Measurements from ENCODE around the gene SPTBN1. TPM values are rescaled to one million over a fixed set of nuclear protein-coding genes. Genes with fewer than 3 reads are reported as not detected.
"Not testable (repeated sequence)": the region's sequence is repeated elsewhere in the genome, so short reads cannot be mapped to it uniquely, and the experiment has no call there.

The SPTBN1 gene
- total and polyA plus RNA-seq, 9 of the 15 experiments (the other 6 are each of a cell fraction or from before 2014, with no cell fraction given): 8.9 to 66.8 (median 31.4) TPM

GRCh38 chr2:54528311-54528955 lies 72.3 kb downstream of the SPTBN1 start:
- Histone ChIP-seq H3K27ac (ENCODE audit: extremely low read depth, low read depth, low read length) (no peak overlapping the region), H2AFZ (ENCODE audit: low read depth, low read length) (no peak overlapping the region), H3K4me2 (ENCODE audit: insufficient read depth, low read length) (no peak overlapping the region), H3K4me3 (no peak overlapping the region), H3K27me3 (ENCODE audit: control insufficient read depth in 2 of 2, insufficient read depth in 2 of 2, low read length in 2 of 2) (peaks cover 0 to 7% of the 10 kb centered on the region in 2 experiments; a peak in 1 of 5 replicates), H3K36me3 (ENCODE audit: control insufficient read depth, insufficient read depth, low read length) (no peaks in the 10 kb centered on the region), H3K4me1 (replicated peaks in 1 of 2; ENCODE audit: control insufficient read depth in 2 of 2, insufficient read depth in 2 of 2, low read length in 2 of 2) (peaks cover 0 to 6% of the 10 kb centered on the region in 2 experiments; a peak in 1 of 5 replicates), H3K79me2 (ENCODE audit: control insufficient read depth, insufficient read depth, low read length) (no peaks in the 10 kb centered on the region), H3K9me3 (replicated peaks; ENCODE audit: control insufficient read depth, insufficient read depth, low read depth, low read length) (no peaks in the 10 kb centered on the region), H4K20me1 (replicated peaks; ENCODE audit: control insufficient read depth, insufficient read depth, low read length) (no peaks in the 10 kb centered on the region), H3K9ac (ENCODE audit: insufficient read depth in 1 of 2, low read depth in 2 of 2, low read length in 2 of 2) (no peak overlapping the region), H3K9me1 (ENCODE audit: control insufficient read depth, insufficient read depth, low read length) (no peaks in the 10 kb centered on the region)
- in situ Hi-C loops (cut with MboI) (loop anchor here (10.0 kb wide), 2 partner anchors 116 to 316 kb away; no protein-coding TSS in a partner anchor), intact Hi-C loops (cut with micrococcal nuclease) (no loop called here)
- no peak for ATAC-seq
- TF ChIP-seq IFI16 (CRISPR knock-in tag; IDR thresholded peaks at IDR 0.05) (no peak), CTCFL (IDR thresholded peaks at IDR 0.05; ENCODE audit: borderline replicate concordance, insufficient read depth, low read depth, low read length, poor library complexity, severe bottlenecking) (no peak), GATAD2B (IDR thresholded peaks at IDR 0.05; ENCODE audit: borderline replicate concordance) (no peak), ZNF174 (CRISPR knock-in tag; IDR thresholded peaks at IDR 0.05) (no peak), PKNOX1 (IDR thresholded peaks at IDR 0.05) (no peak), ILK (tag; IDR thresholded peaks at IDR 0.05; ENCODE audit: borderline replicate concordance, low read depth) (no peak), DDX20 (tag; IDR thresholded peaks at IDR 0.05; ENCODE audit: low read depth) (no peak), RFX5 (IDR thresholded peaks at IDR 0.05; ENCODE audit: low read depth, low read length) (no peak), CGGBP1 (CRISPR knock-in tag; IDR thresholded peaks at IDR 0.05) (no peak), SMC3 (conservative IDR thresholded peaks at IDR 0.05; ENCODE audit: insufficient read depth, low read depth, low read length) (no peak)
- WGBS (ENCODE audit: insufficient coverage, low coverage, missing lambda C conversion rate): 30% methylated on average over 1 of the region's 1 CpG
- POLR2A ChIA-PET: interaction anchor here (1.5 kb wide), 1 partner anchor 26 kb away, joined by 6 read pairs; no protein-coding TSS in a partner anchor
- no peak for FAIRE-seq
- no TSS peak for BruUV-seq (replicated peaks)
- CTCF ChIA-PET (ENCODE audit: low intra/inter-chr PET ratio): no interaction called here
- no peak for DNase-seq (ENCODE audit: extremely low read depth in 1 of 4, low spot score in 3 of 4)

- H3K9me1 ChIP-seq (ENCODE audit: control insufficient read depth, insufficient read depth, low read length); H3K27ac ChIP-seq (ENCODE audit: extremely low read depth, low read depth, low read length); H3K9ac ChIP-seq (ENCODE audit: insufficient read depth in 1 of 2, low read depth in 2 of 2, low read length in 2 of 2); H3K4me1 ChIP-seq (replicated peaks in 1 of 2; ENCODE audit: control insufficient read depth in 2 of 2, insufficient read depth in 2 of 2, low read length in 2 of 2); intact Hi-C loops (cut with micrococcal nuclease); H4K20me1 ChIP-seq (replicated peaks; ENCODE audit: control insufficient read depth, insufficient read depth, low read length); ATAC-seq; BruUV-seq (replicated peaks); FAIRE-seq; H3K4me3 ChIP-seq; H3K9me3 ChIP-seq (replicated peaks; ENCODE audit: control insufficient read depth, insufficient read depth, low read depth, low read length); H3K36me3 ChIP-seq (ENCODE audit: control insufficient read depth, insufficient read depth, low read length); CTCF ChIA-PET (ENCODE audit: low intra/inter-chr PET ratio); H2AFZ ChIP-seq (ENCODE audit: low read depth, low read length); DNase-seq (ENCODE audit: extremely low read depth in 1 of 4, low spot score in 3 of 4); H3K79me2 ChIP-seq (ENCODE audit: control insufficient read depth, insufficient read depth, low read length); H3K4me2 ChIP-seq (ENCODE audit: insufficient read depth, low read length): not testable (repeated sequence)
- 64% methylated on average over 1 of the region's 1 CpG for WGBS (ENCODE audit: insufficient coverage, low coverage, missing lambda C conversion rate)
- POLR2A ChIA-PET: interaction anchor here (1.5 kb wide), 1 partner anchor 25 kb away, joined by 6 read pairs; no protein-coding TSS in a partner anchor
- peaks cover 0 to 14% of the 10 kb centered on the region in 2 experiments; a peak in 2 of 5 replicates for H3K27me3 ChIP-seq (ENCODE audit: control insufficient read depth in 2 of 2, insufficient read depth in 2 of 2, low read length in 2 of 2)
- in situ Hi-C loops (cut with MboI): loop anchor here (10.0 kb wide), 2 partner anchors 115 to 315 kb away; no protein-coding TSS in a partner anchor
These were observed 73.4 kb downstream of the SPTBN1 start for GRCh38 chr2:54529518-54529917.

All from K562 (cell line).